Fibroblast of peridontal ligament (primary cell): ENCODE data around the gene CRACDL.

Source experiments
- DNase-seq: peaks from one replicate; pipeline ENCODE4 v3.0.0-alpha.2; 2010; ENCODE audit errors: extremely low read depth

Gene CRACDL

GRCh38 chr2:98803405-98804264, 132.4 kb downstream of the CRACDL start:
- DNase-seq = no peak

DNA sequence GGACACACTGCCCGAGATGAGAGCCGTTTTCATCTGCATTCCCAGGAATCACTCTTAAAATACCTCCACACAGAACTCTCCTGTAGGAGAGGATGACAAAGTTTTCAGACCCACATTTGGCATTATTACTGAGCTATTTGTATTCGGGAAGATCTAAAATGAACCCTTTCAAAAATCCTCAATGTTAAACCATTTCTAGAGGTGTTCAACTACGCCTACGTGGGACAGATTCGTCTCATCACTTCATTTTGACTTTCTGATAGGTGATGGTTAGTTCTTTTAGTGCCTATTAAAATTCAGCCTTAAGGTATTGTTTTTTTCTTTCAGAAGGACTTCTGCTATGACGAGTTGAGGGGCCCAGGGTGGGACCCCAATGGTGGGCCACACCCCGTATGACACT, 133.7 kb downstream of the CRACDL start:
- DNase-seq = no peak

- DNase-seq = no peak
Observed at GRCh38 chr2:98801921-98802321, 134.1 kb downstream of the CRACDL start.

DNA sequence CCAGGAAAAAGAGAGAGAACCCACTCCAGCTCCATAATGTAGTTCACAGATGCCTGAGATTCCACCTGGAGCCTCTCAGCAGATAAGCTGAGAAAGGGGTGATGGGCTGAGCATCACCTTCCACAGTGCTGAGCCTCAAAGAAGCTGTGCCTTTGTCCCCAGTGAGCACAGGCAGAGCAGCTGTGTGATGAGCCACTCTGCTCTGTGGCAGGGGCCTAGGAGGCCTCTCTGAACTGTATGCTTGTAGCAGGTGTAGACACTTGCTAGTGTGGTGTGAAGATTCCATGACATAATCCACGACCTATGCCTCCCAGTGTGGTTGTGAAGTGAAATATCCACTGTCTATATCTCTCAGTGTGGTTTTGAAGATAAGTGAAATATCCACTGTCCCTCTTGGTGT, 134.7 kb downstream of the CRACDL start:
- DNase-seq = no peak

DNA sequence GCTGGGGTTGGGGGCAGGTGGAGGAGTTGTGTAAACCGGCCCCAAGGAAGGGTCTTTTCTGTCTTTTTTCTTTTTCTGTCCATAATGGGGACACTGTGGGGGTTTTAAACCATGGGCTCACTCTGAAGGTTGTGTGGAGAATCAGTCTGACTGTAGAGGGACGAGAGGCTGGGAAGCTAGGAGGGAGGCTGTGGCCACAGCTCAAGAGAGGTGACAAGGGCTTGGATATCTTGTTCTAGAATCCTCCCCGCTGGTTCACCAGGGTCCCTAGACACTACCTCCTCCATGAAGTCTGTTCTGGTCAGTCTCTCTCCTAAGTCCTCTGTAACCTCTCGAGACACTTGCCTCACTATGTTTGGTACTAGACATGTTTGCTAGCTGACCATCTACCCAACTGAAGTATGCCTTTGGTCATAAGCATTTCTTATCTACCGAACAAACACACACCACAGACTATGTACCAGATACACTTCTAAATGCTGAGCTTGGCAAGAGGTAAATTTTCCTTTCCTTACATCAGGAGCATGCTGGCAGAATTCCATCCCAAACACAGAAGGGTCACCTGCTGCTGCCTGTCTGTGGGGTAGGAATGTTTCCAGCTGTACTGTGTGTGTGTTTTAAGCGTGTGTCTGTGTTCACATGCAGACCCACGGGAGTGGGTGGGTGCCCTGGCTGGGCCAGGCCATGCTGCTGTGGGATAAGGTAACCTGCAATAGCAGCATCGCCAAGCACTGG, 135.5 kb downstream of the CRACDL start:
- no peak for DNase-seq

GRCh38 chr2:98799375-98800329, 136.4 kb downstream of the CRACDL start:
- DNase-seq = no peak

- DNase-seq = no peak
Observed at GRCh38 chr2:98796775-98797544, 139.1 kb downstream of the CRACDL start.

DNA sequence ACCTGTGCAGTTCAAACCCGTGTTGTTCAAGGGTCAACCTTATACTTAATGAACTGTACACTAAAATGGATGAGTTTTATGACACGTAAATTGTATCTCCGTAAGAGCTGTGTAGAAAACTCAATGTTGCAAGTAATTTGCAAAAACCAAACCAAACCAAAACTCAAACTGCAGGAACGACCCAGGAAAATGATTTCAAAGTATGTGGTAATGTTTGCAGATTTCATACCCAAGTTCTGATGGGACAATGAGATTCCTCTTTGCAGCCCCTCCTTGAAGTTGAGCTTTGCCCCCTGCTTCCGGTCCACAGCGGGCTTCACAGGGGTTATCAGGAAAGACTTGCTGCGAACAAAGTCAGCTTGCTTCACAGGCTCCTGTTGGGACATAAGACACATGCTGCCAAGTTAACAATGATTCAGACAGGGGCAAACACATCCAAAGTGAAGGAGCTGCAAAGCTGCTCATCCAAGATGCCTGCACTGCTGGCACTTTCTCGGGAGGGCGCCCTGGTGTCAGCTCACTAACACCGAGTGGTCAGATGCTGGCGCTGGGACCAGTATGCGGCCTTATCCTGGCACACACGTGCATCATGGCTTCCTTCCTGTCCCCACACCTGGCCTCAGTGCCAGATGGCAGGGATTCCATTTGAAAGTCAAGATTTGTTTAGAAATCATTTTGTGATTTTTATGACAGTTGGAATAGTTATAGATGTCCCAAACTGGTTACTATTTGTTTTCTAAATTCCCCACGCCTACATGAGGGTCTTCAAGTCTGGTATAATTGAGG, 139.9 kb downstream of the CRACDL start:
- no peak for DNase-seq

DNA sequence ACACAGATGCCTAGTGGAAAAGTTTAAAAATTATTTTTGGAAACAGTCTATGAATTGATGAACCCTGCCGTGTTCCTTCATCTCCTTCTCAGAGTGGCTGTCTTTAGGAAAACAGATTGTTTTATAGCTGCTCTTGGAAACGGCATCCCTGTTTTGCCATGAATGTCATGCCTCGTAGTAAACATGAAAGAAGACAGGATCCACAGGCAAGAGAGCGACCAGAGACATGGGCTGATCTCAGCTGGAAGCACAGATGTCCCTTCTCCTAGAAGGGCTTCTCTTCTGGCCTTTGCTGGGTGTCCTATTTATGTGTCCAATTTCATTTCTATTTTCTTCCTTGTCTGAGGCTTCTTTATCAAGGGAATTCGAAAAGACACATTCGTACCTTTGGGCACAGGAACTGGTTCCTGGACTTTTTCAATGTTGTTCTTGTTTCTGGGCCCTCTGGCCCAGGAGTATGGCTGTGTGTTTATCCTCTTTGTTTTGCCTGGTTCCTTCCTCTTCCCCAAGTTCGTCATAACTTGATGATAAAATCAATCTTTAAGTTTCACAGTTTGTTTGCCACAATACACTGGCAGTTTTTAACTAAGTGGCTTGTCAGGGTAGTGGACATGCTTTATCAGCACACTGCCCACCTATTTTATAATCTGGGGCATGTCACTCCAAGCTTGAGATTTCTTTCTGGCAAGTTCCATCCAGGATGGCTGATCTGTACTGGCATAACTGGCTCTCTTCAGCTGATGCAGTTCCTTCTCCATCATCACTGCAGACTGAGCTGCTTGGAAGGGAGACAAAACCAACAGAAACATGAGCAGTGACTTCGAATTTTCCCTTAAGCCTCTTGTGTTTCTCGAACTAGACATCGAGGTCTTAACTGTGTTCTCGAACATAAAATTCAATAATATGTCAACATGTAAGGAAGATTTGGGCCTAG, 141.9 kb downstream of the CRACDL start:
- DNase-seq = no peak

- peak; percentile 10 for DNase-seq
Observed at GRCh38 chr2:98793275-98793674, 142.8 kb downstream of the CRACDL start.

DNA sequence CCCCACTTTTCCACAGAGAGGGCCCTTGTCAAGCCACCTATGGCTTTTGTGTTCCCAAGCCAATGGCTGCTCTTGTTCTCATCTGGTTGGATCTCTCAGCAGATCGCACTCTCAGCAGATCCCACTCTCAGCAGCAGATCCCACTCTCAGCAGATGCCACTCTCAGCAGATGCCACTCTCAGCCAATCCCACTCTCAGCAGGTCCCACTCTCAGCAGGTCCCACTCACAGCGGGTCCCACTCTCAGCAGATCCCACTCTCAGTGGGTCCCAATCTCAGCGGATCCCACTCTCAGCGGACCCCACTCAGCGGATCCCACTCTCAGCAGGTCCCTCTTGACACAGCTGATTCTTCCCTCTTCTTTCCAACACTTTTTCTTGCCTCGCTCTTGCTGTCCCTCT, 145.8 kb downstream of the CRACDL start:
- no peak for DNase-seq

DNA sequence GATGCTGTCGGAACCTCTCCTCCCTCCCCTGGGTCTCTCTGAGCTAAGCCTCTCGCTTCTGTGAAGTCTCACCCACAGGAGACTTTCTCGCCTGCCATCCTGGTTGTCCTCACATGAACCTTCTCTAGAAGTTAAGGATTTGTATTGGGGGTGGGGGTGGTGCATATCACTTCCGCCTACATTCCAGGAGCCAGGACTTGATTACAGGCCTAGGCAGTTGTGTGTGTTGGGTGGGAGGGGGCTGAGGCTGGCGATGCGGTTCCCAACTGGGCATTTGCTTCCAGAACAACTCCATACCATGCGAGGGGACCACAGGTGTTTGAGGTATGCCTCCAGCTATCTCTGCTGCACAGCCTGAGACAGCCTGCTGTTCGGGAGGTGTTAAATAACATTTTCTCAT, 148.3 kb downstream of the CRACDL start:
- DNase-seq = no peak

DNA sequence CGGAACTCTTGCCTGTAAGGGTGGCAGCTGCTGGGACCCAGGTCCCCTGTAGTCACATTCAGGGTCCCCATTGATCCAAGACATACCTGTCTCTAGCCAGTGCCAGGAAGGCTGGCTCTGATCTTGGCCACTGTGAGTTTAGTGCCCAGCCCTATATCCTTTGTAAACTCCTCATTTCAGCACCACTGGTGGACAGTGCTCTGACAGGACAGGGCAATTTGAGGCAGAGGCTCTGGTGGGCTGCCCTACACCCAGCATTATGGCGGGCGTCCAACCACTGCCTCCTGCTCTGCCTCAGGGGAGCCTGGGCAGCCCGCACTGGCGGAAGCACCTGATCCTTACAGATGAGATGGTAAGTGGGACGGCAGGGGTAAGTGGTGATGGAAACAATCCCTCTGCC, 149.8 kb downstream of the CRACDL start:
- no peak for DNase-seq

DNA sequence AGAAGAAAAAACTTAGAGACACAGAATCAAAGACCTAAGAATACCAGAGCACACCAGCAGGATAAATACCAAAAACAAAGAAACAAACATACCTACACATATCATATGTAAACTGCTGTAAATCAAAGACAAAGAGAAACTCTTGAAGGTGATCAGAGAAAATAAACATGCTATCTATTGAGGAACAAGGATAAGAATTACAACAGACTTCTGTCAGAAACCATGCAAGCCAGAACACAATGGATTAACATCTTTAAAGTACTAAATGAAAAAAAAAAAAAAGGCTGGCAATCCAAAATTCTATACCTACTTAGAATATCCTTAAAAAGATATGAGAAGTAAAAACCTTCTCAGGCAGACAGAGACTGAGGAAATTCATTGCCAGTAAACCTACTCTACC, 153.5 kb downstream of the CRACDL start:
- no peak for DNase-seq

GRCh38 chr2:98781822-98782221, 154.2 kb downstream of the CRACDL start:
- DNase-seq = no peak

DNA sequence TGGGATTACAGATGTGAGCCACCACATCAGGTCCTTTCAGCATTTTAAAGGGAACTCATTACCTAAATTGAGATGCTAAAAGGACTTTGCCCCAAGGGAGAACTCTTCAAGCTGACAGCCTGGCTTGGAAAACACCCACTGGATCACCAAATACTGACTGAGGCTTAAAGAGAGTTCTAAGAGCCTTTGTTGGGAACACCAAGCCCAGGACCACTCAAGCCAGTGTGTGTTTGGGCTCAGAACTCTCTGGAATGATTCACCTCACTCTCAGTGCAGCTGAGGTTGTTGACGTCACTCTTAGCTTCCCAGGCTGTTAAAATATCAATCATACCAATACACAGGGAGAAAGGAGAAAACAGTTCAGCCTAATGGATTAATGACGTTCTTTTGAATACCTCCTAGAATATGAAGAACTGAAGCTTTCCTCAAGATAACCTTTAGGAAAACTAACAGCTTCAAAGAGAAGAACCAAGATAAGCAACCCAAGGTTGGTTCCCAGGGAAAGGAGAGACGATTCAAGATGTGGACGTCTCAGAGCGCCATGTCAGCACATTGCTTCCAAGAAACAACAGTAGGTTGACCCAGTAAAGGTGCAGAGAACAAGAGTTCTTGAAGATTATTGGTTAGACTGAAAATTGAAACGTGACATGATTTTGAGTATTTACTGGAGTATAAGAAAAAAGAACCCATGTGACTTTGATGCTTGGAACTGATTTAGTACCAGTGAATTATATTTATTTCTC, 157.1 kb downstream of the CRACDL start:
- DNase-seq = no peak

DNA sequence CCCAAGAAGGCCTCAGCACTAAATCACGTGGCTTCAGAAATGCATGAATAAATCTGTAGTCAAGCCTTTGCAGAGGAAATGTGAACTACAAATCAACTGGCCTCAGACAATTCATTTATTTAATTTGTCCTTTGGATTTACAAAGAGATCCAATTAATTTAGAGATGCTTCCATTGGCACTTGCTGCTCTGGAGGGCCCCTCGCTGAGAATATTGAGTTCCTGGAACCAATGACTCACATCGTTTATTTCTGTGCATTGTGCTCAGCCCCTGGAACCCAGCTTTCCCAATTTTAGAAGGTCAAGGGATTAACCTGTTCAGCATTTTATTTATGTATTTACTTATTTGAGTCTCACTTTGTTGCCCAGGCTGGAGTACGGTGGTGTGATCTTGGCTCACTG, 157.9 kb downstream of the CRACDL start:
- no peak for DNase-seq

- DNase-seq = no peak
Observed at GRCh38 chr2:98777710-98778109, 158.3 kb downstream of the CRACDL start.

DNA sequence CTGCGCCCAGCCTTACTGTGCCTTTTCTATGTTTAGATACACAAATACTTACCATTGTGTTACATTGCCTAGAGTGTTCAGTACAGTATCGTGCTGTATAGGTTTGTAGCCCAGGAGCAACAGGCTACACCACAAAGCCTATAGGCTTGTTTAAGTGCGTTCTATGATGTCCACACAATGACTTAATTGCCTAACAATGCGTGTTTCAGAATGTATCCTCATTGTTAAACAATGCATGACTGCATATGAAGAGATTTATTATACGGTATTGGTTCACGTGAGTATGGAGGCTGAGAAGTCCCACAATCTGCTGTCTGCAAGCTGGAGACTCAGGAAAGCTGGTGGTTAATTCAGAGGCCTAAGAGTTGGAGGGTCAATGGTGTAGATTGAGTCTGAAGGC, 158.9 kb downstream of the CRACDL start:
- no peak for DNase-seq
